Heart left ventricle (tissue), 16 donors: ENCODE data around the gene CHD5. TPM values are rescaled to one million over a fixed set of nuclear protein-coding genes. Genes with fewer than 3 reads are reported as not detected.

ENCODE experiments used
- ATAC-seq, 4 donors: fragments of 200-7000 bp; cut with Tn5 transposase; one replicate each; pipeline ENCODE4 v1.9.1; 2020 to 2022; ENCODE audit warnings: moderate library complexity in 4 of 4, mild to moderate bottlenecking in 3 of 4, moderate number of reproducible peaks in 1 of 4
- DNase-seq, 5 donors: peaks; one replicate each; pipeline ENCODE4 v3.0.0-alpha.2; 2020
- H3K27ac ChIP-seq, 12 donors: fragments of 200-600 bp; sonication (generic) in 4 of 12; one replicate each; pipeline versions ENCODE4 v1.5.0 to v1.8.0; 2016 to 2022; ENCODE audit warnings: mild to moderate bottlenecking in 2 of 12
- H3K27me3 ChIP-seq, 9 donors: fragments of 200-600 bp; sonication (generic) in 2 of 9; one replicate each; pipeline versions ENCODE4 v1.5.1 to v1.8.0; 2016 to 2022; ENCODE audit warnings: mild to moderate bottlenecking in 3 of 9
- H3K36me3 ChIP-seq, 9 donors: fragments of 200-600 bp; sonication (generic) in 2 of 9; one replicate each; pipeline versions ENCODE4 v1.5.0 to v1.8.0; 2018 to 2022; ENCODE audit warnings: mild to moderate bottlenecking in 2 of 9
- H3K4me1 ChIP-seq, 12 donors: fragments of 200-600 bp; sonication (generic) in 4 of 12; one replicate each; pipeline versions ENCODE4 v1.5.0 to v1.8.0; 2016 to 2022; ENCODE audit warnings: mild to moderate bottlenecking in 3 of 12
- H3K4me3 ChIP-seq, 12 donors: fragments of 200-600 bp; sonication (generic) in 4 of 12; one replicate each; pipeline versions ENCODE4 v1.5.0 to v1.8.0; 2017 to 2022; ENCODE audit warnings: mild to moderate bottlenecking in 9 of 12, moderate library complexity in 4 of 12
- H3K9me3 ChIP-seq, 12 donors: fragments of 200-600 bp; sonication (generic) in 4 of 12; one replicate each; pipeline versions ENCODE4 v1.5.0 to v1.8.0; 2016 to 2022; ENCODE audit warnings: mild to moderate bottlenecking in 1 of 12
- CTCF ChIP-seq, 12 donors: fragments of 200-600 bp; sonication (generic) in 4 of 12; IDR thresholded peaks; one replicate each; pipeline versions ENCODE4 v1.5.0 to v1.8.0; 2018 to 2022; ENCODE audit warnings: antibody characterized with exemption in 12 of 12, mild to moderate bottlenecking in 5 of 12
- POLR2A ChIP-seq, 2 donors: fragments of 450-650 bp; IDR thresholded peaks; one replicate each; pipeline ENCODE4 v1.6.1; 2017; ENCODE audit warnings: antibody characterized with exemption in 2 of 2, mild to moderate bottlenecking in 2 of 2, moderate library complexity in 2 of 2
- WGBS, 4 donors: extraction: QIAGEN DNeasy Blood & Tissue Kit in 2 of 4; methylation state at CpG; one replicate each; pipeline versions ENCODE4 v1.1.5 to v1.1.7; 2013 to 2018; 5-methylcytosine and 5-hydroxymethylcytosine counted together
- intact Hi-C, 10 donors: fragments of 100-400 bp; cut with DNase I; formaldehyde crosslinking; loops; one replicate each; pipeline versions ENCODE4 v1.11.1 to v1.14.2; 2022
- polyA plus RNA-seq, 2 donors: library from polyadenylated mRNA; stranded (reverse); fragments of 200-250 nt; gene quantifications; one replicate each; pipeline ENCODE4 v1.2.3, GENCODE V29; 2013
- total RNA-seq, 9 donors: library from RNA; depleted of rRNA in 2 of 9; stranded (reverse); fragments of >200 nt in 2 of 9; fragmentation: NEBNext Ultra II Directional in 3 of 9; extraction: Animal tissue kit (Norgen Biotek cat#: 25700) in 3 of 9; gene quantifications; one replicate each; pipeline versions ENCODE4 v1.1.0 to v1.2.4, GENCODE V29; 2016 to 2023
- donor health status: ischemic (EF 13 %, LVEDD 7.1; RV severe dilation, severe dysfunction).
- donor health status: healthy with polysubstance abuse.
- donor health status: DM: no; HTN: yes; CAD: no.
- donor health status: DM: no; HTN: no; CAD: no.
- donor health status: ischemic (EF 25% LVEDD 6.9; RV normal size, moderate dysfunction).
- donor health status: ischemic (EF 25% LVEDD 5.7; RV mildly dilated, moderate dysfunction).
- donor health status: healthy.
- donor health status: DM: yes; HTN: yes; CAD: no.
- donor health status: ischemic (EF 35%, LVEDD 5.7; RV mildly dilated, moderate dysfunction).
- donor health status: nonischemic (EF 11% LVEDD 7.7; RV severe dilation, severe dysfunction).
- donor health status: DM: yes; HTN: yes; CAD: no.
- donor health status: PGD.
- donor health status: ischemic (EF 29% LVEDD 5.4; RV normal size, mild dysfunction).
- donor health status: nonischemic (EF 23%, LVEDD 6.1; RV moderate dilation, normal function).

CHD5 gene
- total and polyA plus RNA-seq, 11 donors, result 0.07 to 1.3 (median 0.22) TPM; not detected in 2

- Histone ChIP-seq H3K4me3 (peak within 1 kb of the TSS; percentile 77 to 100 (median 89)), H3K4me1 (peaks cover 8 to 31% (median 21%) of the 10 kb centered on the region in 12 donors), H3K27ac (peak within 1 kb of the TSS; percentile 66 to 93 (median 84)), H3K27me3 (no peaks in the 10 kb centered on the region), H3K9me3 (no peaks in the 10 kb centered on the region), H3K36me3 (peaks cover 0 to 32% (median 27%) of the 10 kb centered on the region in 9 donors)
- ATAC-seq (peak; percentile 97 to 99 (median 98)), DNase-seq (peak; percentile 98 to 99 (median 98))
- 0 to 1% (median 1%) methylated on average over 31 to 53 of the region's 53 CpGs for WGBS, 4 donors
- TF ChIP-seq CTCF (IDR thresholded peaks at IDR 0.05) (peak in 1 of 12 donors; percentile 10), POLR2A (IDR thresholded peaks at IDR 0.05) (peak in 1 of 2 donors; percentile 78)
- intact Hi-C loops, result loop anchor here in 5 of 10 donors (2.0 to 10.0 kb wide), 5 partner anchors 37 to 147 kb away; partner anchors contain the start of gene ICMT (in 3 of the 5)
Observed at GRCh38 chr1:6199298-6200187, 19.4 kb upstream of the CHD5 start, which contains the start of gene RPL22. Gene RPL22, minus strand, starts transcription at chr1:6199595. Its CDS starts 22 bp downstream, at chr1:6199573.

DNA sequence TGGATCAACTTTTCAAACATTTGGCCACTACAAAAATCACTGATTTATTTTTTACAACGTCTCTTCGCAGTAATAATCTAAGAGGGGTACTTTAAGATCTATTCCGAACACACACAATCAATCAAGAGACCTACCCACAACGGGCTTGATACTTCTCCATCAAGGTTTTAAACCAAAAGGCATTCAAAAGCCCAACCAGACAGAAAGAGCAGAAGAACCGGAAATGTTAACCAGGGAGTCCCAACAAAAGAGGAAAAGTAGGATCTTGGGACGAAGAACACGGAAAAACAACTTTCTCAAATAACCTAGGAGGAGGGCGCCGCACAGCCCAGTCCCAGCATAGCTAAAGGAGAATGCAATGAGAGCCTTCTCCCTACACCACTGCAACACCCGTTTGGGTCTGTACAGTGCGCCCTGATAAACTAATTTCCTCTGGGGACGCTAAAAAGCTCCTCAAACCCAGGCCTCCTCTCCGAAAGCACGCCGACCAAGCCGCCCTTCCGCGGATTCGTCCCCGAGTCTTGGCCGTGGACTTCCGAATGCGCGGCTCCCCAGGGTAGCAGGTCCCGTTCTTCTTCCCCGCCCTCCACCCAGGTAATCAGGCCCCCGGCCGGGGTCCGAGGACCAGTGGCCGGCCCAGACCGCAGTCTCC, 18.7 kb upstream of the CHD5 start:
- Histone ChIP-seq H3K36me3 (peaks cover 3 to 39% (median 35%) of the 10 kb centered on the region in 9 donors), H3K9me3 (no peaks in the 10 kb centered on the region), H3K4me3 (peak overlapping the region; percentile 77 to 100 (median 89)), H3K4me1 (peaks cover 8 to 28% (median 19%) of the 10 kb centered on the region in 12 donors), H3K27me3 (no peaks in the 10 kb centered on the region), H3K27ac (peak overlapping the region in 11 of 12 donors; percentile 56 to 93 (median 84))
- no peak for DNase-seq
- intact Hi-C loops, result loop anchor here in 3 of 10 donors (2.0 to 10.0 kb wide), 4 partner anchors 38 to 146 kb away; partner anchors contain the start of gene ICMT (in 2 of the 3)
- 1 to 2% (median 1%) methylated on average over 19 to 31 of the region's 31 CpGs for WGBS, 4 donors
- no peak for TF ChIP-seq CTCF (IDR thresholded peaks at IDR 0.05)
- no peak for TF ChIP-seq POLR2A (IDR thresholded peaks at IDR 0.05)
- peak in 2 of 4 donors; percentile 8 to 13 for ATAC-seq

GRCh38 chr1:6197746-6198427, 17.8 kb upstream of the CHD5 start:
- Histone ChIP-seq H3K27me3 (no peaks in the 10 kb centered on the region), H3K4me1 (peaks cover 8 to 28% (median 19%) of the 10 kb centered on the region in 12 donors)
- intact Hi-C loops, result loop anchor here in 3 of 10 donors (2.0 to 10.0 kb wide), 4 partner anchors 39 to 145 kb away; partner anchors contain the start of gene ICMT (in 2 of the 3)

More at GRCh38 chr1:6197746-6198427, 17.8 kb upstream of the CHD5 start:
- no peak for ATAC-seq
- DNase-seq, result no peak
- Histone ChIP-seq H3K9me3 (no peaks in the 10 kb centered on the region), H3K36me3 (peaks cover 3 to 48% (median 44%) of the 10 kb centered on the region in 9 donors), H3K27ac (no peak overlapping the region), H3K4me3 (peak overlapping the region in 11 of 12 donors; percentile 77 to 100 (median 89))
- WGBS, 4 donors, result 62 to 76% (median 70%) methylated on average over 6 of the region's 6 CpGs
- TF ChIP-seq CTCF (IDR thresholded peaks at IDR 0.05) (no peak), POLR2A (IDR thresholded peaks at IDR 0.05) (no peak)
